ENCODE measurements around the gene RHOT2.

Gene RHOT2

GRCh38 chr16:629185-629832 is 38.6 kb upstream of the RHOT2 start:
- peaks cover 1% of the 10 kb centered on the region for H3K4me1 Mint-ChIP-seq (ENCODE audit: low read depth)
- H3K4me3 Mint-ChIP-seq = no peak overlapping the region
- H3K9me3 Mint-ChIP-seq = no peaks in the 10 kb centered on the region
- no peaks in the 10 kb centered on the region for H3K27me3 Mint-ChIP-seq (ENCODE audit: low read depth)
- no peaks in the 10 kb centered on the region for H3K36me3 Mint-ChIP-seq (ENCODE audit: low read depth)
- H3K27ac Mint-ChIP-seq = no peak overlapping the region

DNA sequence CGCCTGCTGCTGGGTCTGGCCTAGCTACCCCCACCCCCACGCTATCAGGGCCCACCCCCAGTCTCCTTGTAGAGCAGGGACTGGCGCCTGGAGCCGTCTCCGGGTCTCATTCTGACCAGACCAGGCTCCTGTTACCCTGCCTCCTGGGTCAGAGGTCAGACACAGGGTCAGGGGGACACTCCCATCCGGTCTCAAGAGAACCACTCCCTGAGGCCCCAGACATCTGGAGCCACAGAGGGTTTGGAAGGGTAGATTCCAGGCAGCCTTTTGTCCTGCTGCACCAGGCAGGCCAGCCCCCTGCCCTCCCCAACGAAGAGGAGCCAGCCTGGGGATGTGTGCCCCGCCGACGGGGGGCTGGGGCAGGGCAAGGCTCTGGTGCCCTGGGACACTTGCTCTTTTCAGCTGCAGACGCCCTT is 38.1 kb upstream of the RHOT2 start:
- Mint-ChIP-seq H3K9me3 (no peaks in the 10 kb centered on the region), H3K27me3 (ENCODE audit: low read depth) (no peaks in the 10 kb centered on the region), H3K4me3 (no peak overlapping the region), H3K27ac (no peak overlapping the region), H3K4me1 (ENCODE audit: low read depth) (peaks cover 2% of the 10 kb centered on the region), H3K36me3 (ENCODE audit: low read depth) (no peaks in the 10 kb centered on the region)

DNA sequence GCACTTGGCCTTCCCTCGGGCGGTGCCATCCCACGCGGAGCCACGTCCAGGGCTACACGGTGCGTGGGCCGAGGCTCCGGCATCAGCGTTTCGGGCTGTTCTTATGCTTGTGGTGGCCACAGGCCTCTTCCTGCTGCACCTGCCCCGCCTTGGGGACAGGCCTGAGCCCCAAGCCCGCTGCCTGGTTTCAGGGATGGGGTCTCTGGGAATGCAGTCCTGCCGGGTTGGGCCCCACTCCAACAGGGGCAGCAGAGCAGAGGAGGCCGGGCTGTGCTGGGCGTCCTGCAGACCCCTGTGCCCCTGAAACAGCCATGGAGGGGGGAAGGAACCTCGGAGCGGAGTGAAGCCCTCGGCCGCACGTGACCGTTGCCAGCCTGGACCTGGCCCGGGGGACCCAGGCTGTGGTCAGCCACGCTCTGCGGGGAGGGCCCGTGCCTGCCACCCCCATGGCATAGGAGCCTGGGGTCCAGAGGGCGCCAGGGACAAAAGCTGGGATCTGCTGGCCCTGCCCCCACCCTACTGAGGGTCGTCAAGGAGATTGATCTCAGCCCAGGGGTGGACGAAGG is 37.6 kb upstream of the RHOT2 start:
- Mint-ChIP-seq H3K36me3 (ENCODE audit: low read depth) (no peaks in the 10 kb centered on the region), H3K27me3 (ENCODE audit: low read depth) (no peaks in the 10 kb centered on the region), H3K4me1 (ENCODE audit: low read depth) (peaks cover 3% of the 10 kb centered on the region), H3K9me3 (no peaks in the 10 kb centered on the region), H3K4me3 (no peak overlapping the region), H3K27ac (no peak overlapping the region)

DNA sequence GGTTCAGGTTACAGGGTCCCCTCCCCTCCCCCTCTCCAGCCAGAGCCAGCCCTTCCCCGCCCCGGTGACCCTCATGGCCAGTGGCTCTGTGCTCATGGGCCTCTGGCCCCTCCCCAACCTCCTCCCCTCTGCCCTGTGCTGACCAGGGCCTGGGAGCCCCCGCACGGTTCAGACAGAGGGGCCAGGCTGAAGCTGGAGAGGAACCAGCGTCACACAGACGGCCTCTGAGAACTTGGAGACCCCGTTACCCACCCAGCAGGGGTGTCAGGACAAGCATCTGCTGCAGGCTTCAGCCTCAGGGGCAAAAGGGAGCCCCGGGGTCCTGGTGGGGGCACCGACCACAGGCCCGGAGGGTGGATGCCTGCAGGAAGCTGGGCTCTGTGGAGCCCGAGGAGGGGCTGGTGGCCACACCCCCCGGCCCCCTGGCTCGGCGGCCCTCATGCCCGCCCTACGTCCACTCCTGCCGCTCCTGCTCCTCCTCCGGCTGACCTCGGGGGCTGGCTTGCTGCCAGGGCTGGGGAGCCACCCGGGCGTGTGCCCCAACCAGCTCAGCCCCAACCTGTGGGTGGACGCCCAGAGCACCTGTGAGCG is 37.0 kb upstream of the RHOT2 start, which contains the start of gene WFIKKN1:
Gene WFIKKN1, plus strand, starts transcription at position 171 of the 591 bp plus-strand sequence. Its CDS starts 269 bp downstream, at position 440.
- Mint-ChIP-seq H3K4me1 (ENCODE audit: low read depth) (peaks cover 3% of the 10 kb centered on the region), H3K27me3 (ENCODE audit: low read depth) (no peaks in the 10 kb centered on the region), H3K9me3 (no peaks in the 10 kb centered on the region), H3K36me3 (ENCODE audit: low read depth) (no peaks in the 10 kb centered on the region), H3K4me3 (no peak within 1 kb of the TSS), H3K27ac (no peak within 1 kb of the TSS)

DNA sequence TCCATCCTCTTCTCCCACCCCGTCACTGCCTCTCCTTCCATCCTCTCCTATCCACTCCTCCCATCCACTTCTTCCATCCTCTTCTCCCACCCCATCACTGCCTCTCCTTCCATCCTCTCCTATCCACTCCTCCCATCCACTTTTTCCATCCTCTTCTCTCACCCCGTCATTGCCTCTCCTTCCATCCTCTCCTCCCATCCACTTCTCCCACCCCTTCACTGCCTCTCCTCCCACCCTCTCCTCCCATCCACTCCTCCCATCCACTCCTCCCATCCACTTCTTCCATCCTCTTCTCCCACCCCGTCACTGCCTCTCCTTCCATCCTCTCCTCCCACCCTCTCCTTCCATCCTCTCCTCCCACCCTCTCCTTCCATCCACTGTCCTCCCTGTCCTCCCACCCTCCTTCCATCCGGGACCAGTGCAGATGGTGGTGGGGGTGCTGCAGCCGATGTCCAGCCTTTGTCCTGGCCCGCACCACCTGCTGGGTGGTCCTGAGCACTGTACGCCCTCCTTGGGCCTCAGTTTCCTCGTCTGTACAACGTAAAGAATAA is 36.0 kb upstream of the RHOT2 start:
- Mint-ChIP-seq H3K36me3 (ENCODE audit: low read depth) (no peaks in the 10 kb centered on the region), H3K4me1 (ENCODE audit: low read depth) (peaks cover 7% of the 10 kb centered on the region), H3K27me3 (ENCODE audit: low read depth) (peaks cover 5% of the 10 kb centered on the region), H3K4me3 (no peak overlapping the region), H3K9me3 (no peaks in the 10 kb centered on the region), H3K27ac (no peak overlapping the region)

- no peaks in the 10 kb centered on the region for H3K36me3 Mint-ChIP-seq (ENCODE audit: low read depth)
- H3K4me3 Mint-ChIP-seq = no peak overlapping the region
- H3K27ac Mint-ChIP-seq = no peak overlapping the region
- no peaks in the 10 kb centered on the region for H3K9me3 Mint-ChIP-seq
- peaks cover 7% of the 10 kb centered on the region for H3K4me1 Mint-ChIP-seq (ENCODE audit: low read depth)
- peaks cover 5% of the 10 kb centered on the region for H3K27me3 Mint-ChIP-seq (ENCODE audit: low read depth)
Observed at GRCh38 chr16:632486-633335, 35.2 kb upstream of the RHOT2 start.

DNA sequence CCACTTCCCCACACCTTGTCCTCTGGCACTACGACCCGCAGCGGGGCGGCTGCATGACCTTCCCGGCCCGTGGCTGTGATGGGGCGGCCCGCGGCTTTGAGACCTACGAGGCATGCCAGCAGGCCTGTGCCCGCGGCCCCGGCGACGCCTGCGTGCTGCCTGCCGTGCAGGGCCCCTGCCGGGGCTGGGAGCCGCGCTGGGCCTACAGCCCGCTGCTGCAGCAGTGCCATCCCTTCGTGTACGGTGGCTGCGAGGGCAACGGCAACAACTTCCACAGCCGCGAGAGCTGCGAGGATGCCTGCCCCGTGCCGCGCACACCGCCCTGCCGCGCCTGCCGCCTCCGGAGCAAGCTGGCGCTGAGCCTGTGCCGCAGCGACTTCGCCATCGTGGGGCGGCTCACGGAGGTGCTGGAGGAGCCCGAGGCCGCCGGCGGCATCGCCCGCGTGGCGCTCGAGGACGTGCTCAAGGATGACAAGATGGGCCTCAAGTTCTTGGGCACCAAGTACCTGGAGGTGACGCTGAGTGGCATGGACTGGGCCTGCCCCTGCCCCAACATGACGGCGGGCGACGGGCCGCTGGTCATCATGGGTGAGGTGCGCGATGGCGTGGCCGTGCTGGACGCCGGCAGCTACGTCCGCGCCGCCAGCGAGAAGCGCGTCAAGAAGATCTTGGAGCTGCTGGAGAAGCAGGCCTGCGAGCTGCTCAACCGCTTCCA is 34.4 kb upstream of the RHOT2 start:
- H3K27me3 Mint-ChIP-seq (ENCODE audit: low read depth) = peaks cover 5% of the 10 kb centered on the region
- no peak overlapping the region for H3K4me3 Mint-ChIP-seq
- H3K27ac Mint-ChIP-seq = no peak overlapping the region
- no peaks in the 10 kb centered on the region for H3K36me3 Mint-ChIP-seq (ENCODE audit: low read depth)
- no peaks in the 10 kb centered on the region for H3K9me3 Mint-ChIP-seq
- peaks cover 7% of the 10 kb centered on the region for H3K4me1 Mint-ChIP-seq (ENCODE audit: low read depth)

- Mint-ChIP-seq H3K27me3 (ENCODE audit: low read depth) (peaks cover 5% of the 10 kb centered on the region), H3K4me3 (peak overlapping the region; percentile 60), H3K27ac (no peak overlapping the region), H3K4me1 (ENCODE audit: low read depth) (peaks cover 7% of the 10 kb centered on the region), H3K9me3 (no peaks in the 10 kb centered on the region), H3K36me3 (ENCODE audit: low read depth) (no peaks in the 10 kb centered on the region)
Observed at GRCh38 chr16:634051-634670, 33.8 kb upstream of the RHOT2 start.

DNA sequence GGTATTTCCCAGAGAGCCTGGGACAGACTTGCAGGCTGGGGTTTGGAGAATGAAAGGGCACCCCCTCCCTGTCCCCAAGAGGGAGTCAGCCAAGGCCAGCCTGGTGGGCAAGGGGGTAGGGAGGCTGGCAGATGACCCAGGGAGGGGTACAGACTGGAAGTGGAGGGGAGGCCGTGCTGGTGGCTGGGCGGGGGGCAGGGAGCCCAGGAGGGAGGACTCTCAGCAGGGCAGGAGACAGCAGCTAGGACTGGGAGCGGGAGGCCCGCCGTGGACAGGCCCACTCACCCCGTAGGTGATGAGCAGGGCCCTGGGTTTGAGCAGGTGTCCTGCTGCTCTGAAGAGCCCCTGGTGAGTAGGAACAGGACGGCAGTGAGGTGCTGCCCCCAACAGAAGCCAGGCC is 32.9 kb upstream of the RHOT2 start:
- H3K27ac Mint-ChIP-seq = peak overlapping the region; percentile 70

GRCh38 chr16:635573-636205 is 32.2 kb upstream of the RHOT2 start:
- Mint-ChIP-seq H3K4me3 (peak overlapping the region; percentile 37), H3K36me3 (ENCODE audit: low read depth) (no peaks in the 10 kb centered on the region), H3K9me3 (no peaks in the 10 kb centered on the region), H3K4me1 (ENCODE audit: low read depth) (peaks cover 10% of the 10 kb centered on the region), H3K27ac (no peak overlapping the region), H3K27me3 (ENCODE audit: low read depth) (peaks cover 5% of the 10 kb centered on the region)

More for the DNA sequence above, 32.9 kb upstream of the RHOT2 start:
- H3K36me3 Mint-ChIP-seq (ENCODE audit: low read depth) = no peaks in the 10 kb centered on the region
- peaks cover 5% of the 10 kb centered on the region for H3K27me3 Mint-ChIP-seq (ENCODE audit: low read depth)
- no peaks in the 10 kb centered on the region for H3K9me3 Mint-ChIP-seq
- H3K4me1 Mint-ChIP-seq (ENCODE audit: low read depth) = peaks cover 7% of the 10 kb centered on the region
- H3K4me3 Mint-ChIP-seq = peak overlapping the region; percentile 65

DNA sequence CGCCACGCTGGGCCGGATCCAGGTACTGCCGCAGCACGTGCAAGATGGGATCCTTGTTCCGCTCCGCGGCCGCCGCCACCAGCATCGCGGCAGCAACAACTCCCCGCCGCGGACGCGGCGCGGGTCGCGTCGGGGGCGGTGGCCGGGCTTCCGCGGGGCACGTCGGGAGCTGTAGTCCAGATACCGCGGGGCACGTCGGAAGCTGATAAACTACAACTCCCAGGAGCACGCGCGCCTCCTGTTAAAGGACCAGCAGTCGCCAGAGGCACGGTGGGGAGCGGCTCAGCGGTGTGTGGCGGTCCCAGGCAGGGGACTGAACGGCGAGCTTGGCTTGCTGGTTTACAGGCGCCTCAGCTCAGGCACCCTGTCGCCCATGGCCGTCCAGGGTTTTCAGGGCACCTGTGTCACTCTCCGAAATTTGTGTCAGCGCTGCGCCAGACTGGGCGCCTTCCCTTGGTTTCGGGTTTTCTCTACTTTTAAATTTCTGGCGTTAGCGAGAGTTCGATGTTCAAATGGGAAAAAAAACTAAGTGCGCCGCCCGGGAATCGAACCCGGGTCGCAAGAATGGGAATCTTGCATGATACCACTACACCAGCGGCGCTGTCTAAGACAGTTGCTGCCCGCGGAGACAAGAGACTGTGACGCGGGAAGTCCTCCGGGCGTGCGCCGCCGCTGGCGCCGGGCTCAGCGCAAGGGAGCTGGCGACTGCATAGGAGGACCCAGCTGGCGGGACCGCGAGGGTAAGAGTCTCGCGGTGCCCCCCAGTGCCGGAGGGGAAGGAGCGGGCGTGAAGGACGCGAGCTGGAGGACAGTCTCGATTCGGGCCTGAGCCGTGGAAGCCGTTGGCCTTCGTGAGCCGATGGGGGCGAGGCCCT is 31.5 kb upstream of the RHOT2 start, which contains the start of gene METTL26:
Gene METTL26, minus strand, starts transcription at position 100 of the 875 bp plus-strand sequence. Its CDS starts 15 bp downstream, at position 85.
- Mint-ChIP-seq H3K27me3 (ENCODE audit: low read depth) (peaks cover 5% of the 10 kb centered on the region), H3K27ac (peak within 1 kb of the TSS; percentile 94), H3K4me1 (ENCODE audit: low read depth) (peaks cover 10% of the 10 kb centered on the region), H3K9me3 (no peaks in the 10 kb centered on the region), H3K36me3 (ENCODE audit: low read depth) (no peaks in the 10 kb centered on the region), H3K4me3 (peak within 1 kb of the TSS; percentile 84)

All from T-helper 1 cell treated with Interleukin-12 subunit alpha and Interleukin-12 subunit beta and Interleukin-4 antibody, amounts not matched to agents 30 μg/mL and 1 μg/mL, for 36 hours (primary cell).